Daoy (cell line): ENCODE measurements around the gene CCL24. TPM values are rescaled to one million over a fixed set of nuclear protein-coding genes. Genes with fewer than 3 reads are reported as not detected.
A peak's percentile ranks its signal among the peaks of the same experiment; 100 is the strongest.
"Not testable (repeated sequence)": the region's sequence is repeated elsewhere in the genome, so short reads cannot be mapped to it uniquely, and the experiment has no call there.

Source experiments
- DNase-seq: peaks from one replicate; pipeline ENCODE4 v3.0.0-alpha.2; 2015; ENCODE audit warnings: low read depth
- total RNA-seq: library from RNA; depleted of rRNA; stranded (reverse); fragments of >200 nt; shearing (Covaris generic); gene quantifications from 2 replicates; pipeline ENCODE4 v1.2.3, GENCODE V29; 2014

The CCL24 gene
- total RNA-seq, 1 experiment from 2014 or later: not detected

- no peak for DNase-seq
Observed at GRCh38 chr7:75819711-75820110, 6.1 kb upstream of the CCL24 start.

- no peak for DNase-seq
Observed at GRCh38 chr7:75818472-75818871, 4.9 kb upstream of the CCL24 start.

GRCh38 chr7:75817116-75817515, 3.5 kb upstream of the CCL24 start:
- no peak for DNase-seq

- DNase-seq: no peak
Observed at GRCh38 chr7:75815418-75816064, 1.9 kb upstream of the CCL24 start.

- DNase-seq: peak; percentile 49
Observed at GRCh38 chr7:75814407-75814947, 871 bp upstream of the CCL24 start.

GRCh38 chr7:75813084-75813483, 522 bp downstream of the CCL24 start:
- no peak for DNase-seq

- no peak for DNase-seq
Observed at GRCh38 chr7:75811894-75812678, 1.5 kb downstream of the CCL24 start.

- no peak for DNase-seq
Observed at GRCh38 chr7:75809396-75809795, 4.2 kb downstream of the CCL24 start.

- no peak for DNase-seq
Observed at GRCh38 chr7:75808106-75808505, 5.5 kb downstream of the CCL24 start.

GRCh38 chr7:75807452-75807851, 6.2 kb downstream of the CCL24 start:
- no peak for DNase-seq

GRCh38 chr7:75806560-75807307, 6.9 kb downstream of the CCL24 start:
- DNase-seq: no peak

- no peak for DNase-seq
Observed at GRCh38 chr7:75804705-75805104, 8.9 kb downstream of the CCL24 start.

- DNase-seq: no peak
Observed at GRCh38 chr7:75804004-75804403, 9.6 kb downstream of the CCL24 start.

- no peak for DNase-seq
Observed at GRCh38 chr7:75802552-75802821, 11.1 kb downstream of the CCL24 start.

GRCh38 chr7:75798770-75799169, 14.8 kb downstream of the CCL24 start:
- no peak for DNase-seq

GRCh38 chr7:75796420-75796819, 17.2 kb downstream of the CCL24 start:
- DNase-seq: no peak

- DNase-seq: no peak
Observed at GRCh38 chr7:75795831-75796285, 17.7 kb downstream of the CCL24 start.

- DNase-seq: no peak
Observed at GRCh38 chr7:75793676-75794075, 19.9 kb downstream of the CCL24 start.

GRCh38 chr7:75792567-75792966, 21.0 kb downstream of the CCL24 start:
- not testable (repeated sequence) for DNase-seq

- DNase-seq: no peak
Observed at GRCh38 chr7:75789361-75789924, 24.2 kb downstream of the CCL24 start.

- DNase-seq: not testable (repeated sequence)
Observed at GRCh38 chr7:75788154-75788847, 25.3 kb downstream of the CCL24 start.

- DNase-seq: not testable (repeated sequence)
Observed at GRCh38 chr7:75783058-75783457, 30.5 kb downstream of the CCL24 start.
